ENCODE measurements around the gene DLX6. TPM values are rescaled to one million over a fixed set of nuclear protein-coding genes. Genes with fewer than 3 reads are reported as not detected.

Gene DLX6
- total RNA-seq, 1 donor from 2014 or later, result not detected

- no peak for TF ChIP-seq CTCF (IDR thresholded peaks at IDR 0.05; ENCODE audit: insufficient read depth, low read length, severe bottlenecking)
- DNase-seq (ENCODE audit: low read depth), result peak; percentile 5
- no peak for FAIRE-seq
These were observed 31.4 kb upstream of the DLX6 start for GRCh38 chr7:96973986-96974385.

GRCh38 chr7:96976106-96976505, 29.2 kb upstream of the DLX6 start:
- Histone ChIP-seq H3K36me3 (ENCODE audit: control insufficient read depth, insufficient read depth, low read length) (no peaks in the 10 kb centered on the region), H3K27me3 (ENCODE audit: control insufficient read depth, insufficient read depth, low read length) (peaks cover 3% of the 10 kb centered on the region), H3K4me3 (ENCODE audit: low read depth, low read length) (no peak overlapping the region)
- DNase-seq (ENCODE audit: low read depth) (no peak), FAIRE-seq (no peak)
- no peak for TF ChIP-seq CTCF (IDR thresholded peaks at IDR 0.05; ENCODE audit: insufficient read depth, low read length, severe bottlenecking)

More at GRCh38 chr7:96973986-96974385, 31.4 kb upstream of the DLX6 start:
- Histone ChIP-seq H3K36me3 (ENCODE audit: control insufficient read depth, insufficient read depth, low read length) (no peaks in the 10 kb centered on the region), H3K27me3 (ENCODE audit: control insufficient read depth, insufficient read depth, low read length) (peaks cover 3% of the 10 kb centered on the region), H3K4me3 (ENCODE audit: low read depth, low read length) (no peak overlapping the region)

GRCh38 chr7:96977445-96977844, 27.9 kb upstream of the DLX6 start:
- FAIRE-seq, result no peak
- no peaks in the 10 kb centered on the region for H3K36me3 ChIP-seq (ENCODE audit: control insufficient read depth, insufficient read depth, low read length)
- no peak overlapping the region for H3K4me3 ChIP-seq (ENCODE audit: low read depth, low read length)

GRCh38 chr7:96979551-96980276, 25.6 kb upstream of the DLX6 start:
- no peak for DNase-seq (ENCODE audit: low read depth)
- Histone ChIP-seq H3K27me3 (ENCODE audit: control insufficient read depth, insufficient read depth, low read length) (peaks cover 4% of the 10 kb centered on the region), H3K36me3 (ENCODE audit: control insufficient read depth, insufficient read depth, low read length) (no peaks in the 10 kb centered on the region), H3K4me3 (ENCODE audit: low read depth, low read length) (no peak overlapping the region)
- FAIRE-seq, result no peak
- TF ChIP-seq CTCF (IDR thresholded peaks at IDR 0.05; ENCODE audit: insufficient read depth, low read length, severe bottlenecking), result no peak

More at GRCh38 chr7:96977445-96977844, 27.9 kb upstream of the DLX6 start:
- DNase-seq (ENCODE audit: low read depth), result no peak
- TF ChIP-seq CTCF (IDR thresholded peaks at IDR 0.05; ENCODE audit: insufficient read depth, low read length, severe bottlenecking), result no peak
- H3K27me3 ChIP-seq (ENCODE audit: control insufficient read depth, insufficient read depth, low read length), result peaks cover 3% of the 10 kb centered on the region

GRCh38 chr7:96982586-96982985, 22.8 kb upstream of the DLX6 start:
- H3K27me3 ChIP-seq (ENCODE audit: control insufficient read depth, insufficient read depth, low read length), result peaks cover 10% of the 10 kb centered on the region
- H3K4me3 ChIP-seq (ENCODE audit: low read depth, low read length), result no peak overlapping the region
- no peak for TF ChIP-seq CTCF (IDR thresholded peaks at IDR 0.05; ENCODE audit: insufficient read depth, low read length, severe bottlenecking)
- no peaks in the 10 kb centered on the region for H3K36me3 ChIP-seq (ENCODE audit: control insufficient read depth, insufficient read depth, low read length)
- FAIRE-seq, result no peak
- DNase-seq (ENCODE audit: low read depth), result peak; percentile 7

- no peak for TF ChIP-seq CTCF (IDR thresholded peaks at IDR 0.05; ENCODE audit: insufficient read depth, low read length, severe bottlenecking)
These were observed 19.4 kb upstream of the DLX6 start for GRCh38 chr7:96985992-96986391.

More at GRCh38 chr7:96985992-96986391, 19.4 kb upstream of the DLX6 start:
- H3K36me3 ChIP-seq (ENCODE audit: control insufficient read depth, insufficient read depth, low read length), result no peaks in the 10 kb centered on the region
- DNase-seq (ENCODE audit: low read depth), result no peak
- H3K4me3 ChIP-seq (ENCODE audit: low read depth, low read length), result no peak overlapping the region
- peaks cover 24% of the 10 kb centered on the region for H3K27me3 ChIP-seq (ENCODE audit: control insufficient read depth, insufficient read depth, low read length)
- FAIRE-seq, result no peak
